TTC549 (cell line): ENCODE data around the gene TRABD.

ENCODE experiments used
- FAIRE-seq: peaks from 2 replicates; lab custom pipeline; 2012; peaks lifted over from hg19 to GRCh38; lab: Jason Lieb, UNC

The TRABD gene

GRCh38 chr22:50175191-50175461 lies 10.6 kb upstream of the TRABD start:
- FAIRE-seq, result no peak

GRCh38 chr22:50175921-50176849 lies 9.5 kb upstream of the TRABD start:
- FAIRE-seq, result no peak

- no peak for FAIRE-seq
Observed at GRCh38 chr22:50176850-50177536, 8.7 kb upstream of the TRABD start.

- FAIRE-seq, result no peak
Observed at GRCh38 chr22:50177537-50178470, 7.9 kb upstream of the TRABD start.

- no peak for FAIRE-seq
Observed at GRCh38 chr22:50178471-50178864, 7.2 kb upstream of the TRABD start.

- FAIRE-seq, result no peak
Observed at GRCh38 chr22:50178871-50179869, 6.5 kb upstream of the TRABD start.

GRCh38 chr22:50179937-50180726 lies 5.6 kb upstream of the TRABD start:
- no peak for FAIRE-seq

GRCh38 chr22:50180727-50181521 lies 4.8 kb upstream of the TRABD start:
- FAIRE-seq, result no peak

- FAIRE-seq, result no peak
Observed at GRCh38 chr22:50182176-50183081, 3.3 kb upstream of the TRABD start.

GRCh38 chr22:50183141-50183971 lies 2.4 kb upstream of the TRABD start:
- no peak for FAIRE-seq

GRCh38 chr22:50184004-50184901 lies 1.5 kb upstream of the TRABD start:
- FAIRE-seq, result no peak

- no peak for FAIRE-seq
Observed at GRCh38 chr22:50184902-50185374, 775 bp upstream of the TRABD start.

GRCh38 chr22:50186181-50186714 lies 535 bp downstream of the TRABD start:
- no peak for FAIRE-seq

- no peak for FAIRE-seq
Observed at GRCh38 chr22:50186761-50187523, 1.2 kb downstream of the TRABD start.

GRCh38 chr22:50188356-50188755 lies 2.6 kb downstream of the TRABD start:
- no peak for FAIRE-seq
